ELR (cell line): ENCODE measurements around the gene RNF175.
A peak's percentile ranks its signal among the peaks of the same experiment; 100 is the strongest.
"Not testable (repeated sequence)": the region's sequence is repeated elsewhere in the genome, so short reads cannot be mapped to it uniquely, and the experiment has no call there.

Experiments
- DNase-seq: peaks from one replicate; pipeline ENCODE4 v3.0.0-alpha.2; 2015; ENCODE audit warnings: low read depth

Gene RNF175

GRCh38 chr4:153679486-153679885 lies 80.3 kb downstream of the RNF175 start:
- DNase-seq = no peak

GRCh38 chr4:153676984-153677383 lies 82.8 kb downstream of the RNF175 start:
- peak; percentile 61 for DNase-seq

- peak; percentile 30 for DNase-seq
Observed at GRCh38 chr4:153676486-153676885, 83.3 kb downstream of the RNF175 start.

- no peak for DNase-seq
Observed at GRCh38 chr4:153669838-153670237, 90.0 kb downstream of the RNF175 start.

GRCh38 chr4:153668647-153669046 lies 91.2 kb downstream of the RNF175 start:
- DNase-seq = no peak

- DNase-seq = not testable (repeated sequence)
Observed at GRCh38 chr4:153666505-153666904, 93.3 kb downstream of the RNF175 start.

GRCh38 chr4:153663667-153664066 lies 96.2 kb downstream of the RNF175 start:
- no peak for DNase-seq

- no peak for DNase-seq
Observed at GRCh38 chr4:153661908-153662307, 97.9 kb downstream of the RNF175 start.

GRCh38 chr4:153661215-153661822 lies 98.5 kb downstream of the RNF175 start:
- DNase-seq = no peak
